ENCODE measurements around the gene TMEM63A.

TMEM63A gene

DNA sequence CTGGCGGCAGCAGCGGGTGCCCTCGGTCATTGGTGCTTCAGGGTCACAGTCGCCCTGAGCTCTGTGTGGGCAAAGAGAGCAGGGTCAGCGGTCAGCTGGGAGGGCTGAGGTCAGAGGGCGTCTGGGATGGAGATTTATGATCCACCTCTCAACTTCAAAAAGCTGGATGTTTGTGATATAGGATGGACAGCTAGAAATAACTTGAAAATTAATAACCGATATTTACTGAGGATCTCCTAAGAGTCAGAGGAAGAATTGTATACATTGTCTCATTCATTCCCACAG, 4.8 kb upstream of the TMEM63A start:
- FAIRE-seq (no peak), DNase-seq (ENCODE audit: extremely low spot score, insufficient read length, low read depth) (no peak)

DNA sequence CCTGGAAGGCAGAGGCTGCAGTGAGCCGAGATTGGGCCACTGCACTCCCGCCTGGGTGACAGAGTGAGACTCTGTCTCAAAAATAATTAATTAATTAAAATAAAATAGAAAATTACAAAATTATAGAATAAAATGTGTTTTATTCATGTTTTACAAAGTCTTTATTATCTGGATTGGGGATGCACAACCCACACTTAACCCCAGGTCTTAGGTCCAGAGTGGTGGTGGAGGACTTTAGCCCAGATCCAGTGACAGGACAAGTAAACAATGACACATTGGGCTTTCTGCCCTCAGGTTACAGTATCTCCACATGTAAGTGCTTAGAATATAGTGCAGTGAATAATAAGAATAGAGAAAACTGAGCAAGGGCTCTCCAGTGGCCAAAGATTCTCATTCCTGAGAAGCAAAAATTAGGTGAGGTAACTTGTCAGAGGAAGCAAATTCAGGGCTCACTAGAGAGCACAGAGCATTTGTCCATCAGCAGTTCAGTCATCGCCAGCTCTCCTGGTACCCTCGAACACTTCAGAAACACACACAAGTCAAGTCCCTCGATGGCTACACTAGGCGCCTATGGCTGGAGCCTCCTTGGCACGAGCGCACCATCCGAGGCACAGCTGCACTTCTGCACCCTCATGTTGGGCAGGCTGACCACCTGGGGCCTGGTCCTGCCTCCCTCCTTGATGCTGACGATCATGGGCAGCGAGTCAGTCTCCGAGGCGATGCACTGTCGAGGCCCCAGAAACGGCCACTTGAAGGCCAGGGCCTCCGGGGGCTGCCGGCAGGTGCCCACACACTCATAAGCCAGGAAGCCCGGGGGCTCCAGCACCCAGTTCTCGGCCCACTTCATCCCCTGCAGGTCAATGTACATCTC, 4.2 kb upstream of the TMEM63A start:
- FAIRE-seq: no peak
- DNase-seq (ENCODE audit: extremely low spot score, insufficient read length, low read depth): no peak

DNA sequence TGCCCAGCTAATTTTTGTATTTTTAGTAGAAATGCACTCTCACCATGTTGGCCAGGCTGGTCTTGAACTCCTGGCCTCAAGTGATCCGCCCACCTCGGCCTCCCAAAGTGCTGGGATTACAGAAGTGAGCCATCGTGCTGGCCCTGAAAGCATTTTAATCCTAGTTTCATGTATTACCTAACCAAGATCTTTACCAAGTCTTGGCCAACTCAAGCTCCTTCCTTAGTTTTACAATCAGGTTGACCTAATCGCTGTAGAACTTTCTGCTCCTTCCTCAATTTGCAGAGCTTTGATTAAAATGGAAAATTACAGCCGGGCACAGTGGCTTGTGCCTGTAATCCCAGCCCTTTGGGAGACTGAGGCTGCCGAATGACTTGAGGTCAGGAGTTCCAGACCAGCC, 3.2 kb upstream of the TMEM63A start:
- FAIRE-seq: no peak
- no peak for DNase-seq (ENCODE audit: extremely low spot score, insufficient read length, low read depth)

DNA sequence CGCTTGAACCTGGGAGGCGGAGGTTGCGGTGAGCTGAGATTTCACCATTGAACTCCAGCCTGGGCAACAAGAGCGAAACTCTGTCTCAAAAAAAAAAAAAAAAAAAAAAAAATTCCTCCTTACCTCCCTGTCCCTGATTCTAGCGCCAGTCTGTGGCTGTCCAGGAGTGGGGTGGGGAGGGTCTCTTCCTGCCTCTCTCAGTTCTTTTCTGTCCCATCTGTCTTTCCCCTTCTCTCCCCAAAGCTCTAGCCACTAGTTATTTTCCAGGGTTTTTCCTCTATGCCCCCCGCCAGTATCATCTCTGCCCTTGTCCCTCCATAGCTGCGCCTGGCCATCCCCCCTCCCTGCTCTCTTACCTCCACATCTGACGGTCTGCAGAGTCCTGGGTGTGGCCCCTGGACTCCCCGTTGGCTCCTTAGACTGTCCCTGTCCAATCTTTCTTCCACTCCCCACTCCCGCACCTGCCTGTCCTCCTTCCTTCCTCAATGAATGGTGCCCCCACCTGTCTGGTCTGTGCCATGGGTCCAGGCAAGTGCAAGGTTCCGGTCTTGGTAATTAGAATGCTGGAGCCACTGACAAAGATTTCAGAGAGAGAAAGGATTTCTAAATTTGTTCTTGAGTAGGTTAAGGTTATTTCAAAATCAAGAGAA, 1.6 kb upstream of the TMEM63A start:
- DNase-seq (ENCODE audit: extremely low spot score, insufficient read length, low read depth) (no peak), FAIRE-seq (no peak)

DNA sequence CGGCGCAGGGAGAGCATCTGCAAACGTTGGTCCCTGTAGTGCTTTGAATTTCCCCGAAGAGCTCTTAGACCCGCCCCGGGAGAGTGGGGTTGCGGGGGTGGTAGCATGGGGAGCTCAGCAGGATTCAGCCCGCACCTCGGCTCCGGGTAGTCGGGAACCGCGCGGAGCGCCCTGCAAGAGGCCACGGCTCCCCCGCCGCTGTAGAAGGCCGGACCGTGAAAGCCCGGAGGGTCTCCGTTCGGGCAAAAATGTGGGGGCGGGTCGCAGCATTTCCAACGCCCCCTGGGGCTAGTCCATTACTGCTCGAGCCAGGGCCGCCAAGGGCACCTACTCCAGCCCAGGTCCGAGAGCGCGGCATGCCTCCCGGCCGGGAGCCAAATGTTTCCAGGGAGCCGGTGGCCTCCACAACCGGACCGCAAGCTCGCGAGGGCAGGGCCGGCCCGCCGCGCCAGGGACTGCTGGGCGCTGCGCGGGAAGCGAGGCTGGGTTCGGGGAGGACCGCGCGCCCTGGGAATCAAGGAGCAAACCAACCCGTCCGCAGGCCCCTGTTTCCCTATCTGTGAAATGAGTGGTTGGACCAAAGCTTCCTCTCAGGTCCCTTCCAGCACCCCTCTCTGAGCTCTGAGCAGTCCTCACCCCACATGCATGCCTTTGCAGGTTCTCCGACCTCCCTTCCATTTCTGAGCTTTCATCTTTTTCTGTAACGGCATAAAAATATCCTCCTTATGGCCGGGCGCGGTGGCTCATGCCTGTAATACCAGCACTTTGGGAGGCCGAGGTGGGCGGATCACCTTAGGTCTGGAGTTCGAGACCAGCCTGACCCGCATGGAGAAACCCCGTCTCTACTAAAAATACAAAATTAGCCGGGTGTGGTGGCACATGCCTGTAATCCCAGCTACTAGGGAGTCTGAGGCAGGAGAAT, 775 bp upstream of the TMEM63A start:
- FAIRE-seq: no peak

DNA sequence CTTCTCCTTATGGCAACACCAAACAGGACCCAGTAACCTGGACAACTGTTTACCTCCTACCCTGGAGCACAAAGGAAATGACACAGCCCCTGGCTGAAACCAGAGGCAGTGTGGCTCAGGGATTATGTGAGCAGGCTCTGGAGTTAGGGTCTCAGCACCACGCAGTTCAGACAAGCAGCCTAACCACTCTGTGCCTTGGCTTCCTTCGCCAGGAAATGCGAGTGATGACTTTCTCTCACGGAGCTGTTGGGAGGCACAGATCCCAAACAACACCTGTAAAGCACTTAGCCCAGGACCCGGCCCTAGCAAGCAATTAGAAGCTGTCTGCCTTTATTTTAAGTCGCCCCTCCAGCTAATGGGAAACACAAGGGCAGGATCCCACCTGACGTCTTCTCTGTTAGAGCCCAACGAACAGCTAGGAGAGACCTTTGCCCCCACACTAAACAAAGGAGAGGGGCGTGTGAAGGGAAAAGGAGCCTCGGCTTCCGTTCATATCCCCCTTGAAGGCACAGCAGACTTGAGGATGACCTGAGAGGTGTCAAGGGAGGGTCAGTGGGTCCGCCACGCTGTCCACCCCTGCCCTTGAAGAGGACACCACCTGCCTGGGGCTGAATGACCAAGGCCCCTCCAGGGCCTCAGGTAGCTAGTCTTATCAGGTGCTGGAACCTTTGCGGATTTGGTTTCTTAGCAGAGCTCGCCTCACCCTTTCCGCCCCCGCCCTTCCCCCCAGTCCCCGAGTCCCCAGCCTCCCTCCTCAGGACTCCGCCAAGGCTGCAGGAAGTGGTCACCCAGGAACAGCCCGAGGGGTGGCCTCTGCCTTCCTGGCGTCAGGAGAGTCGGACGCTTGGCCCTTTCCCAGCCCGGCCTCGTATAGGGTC, 860 bp downstream of the TMEM63A start:
- DNase-seq (ENCODE audit: extremely low spot score, insufficient read length, low read depth): peak; percentile 48

More for the DNA sequence above, 775 bp upstream of the TMEM63A start:
- DNase-seq (ENCODE audit: extremely low spot score, insufficient read length, low read depth): no peak

DNA sequence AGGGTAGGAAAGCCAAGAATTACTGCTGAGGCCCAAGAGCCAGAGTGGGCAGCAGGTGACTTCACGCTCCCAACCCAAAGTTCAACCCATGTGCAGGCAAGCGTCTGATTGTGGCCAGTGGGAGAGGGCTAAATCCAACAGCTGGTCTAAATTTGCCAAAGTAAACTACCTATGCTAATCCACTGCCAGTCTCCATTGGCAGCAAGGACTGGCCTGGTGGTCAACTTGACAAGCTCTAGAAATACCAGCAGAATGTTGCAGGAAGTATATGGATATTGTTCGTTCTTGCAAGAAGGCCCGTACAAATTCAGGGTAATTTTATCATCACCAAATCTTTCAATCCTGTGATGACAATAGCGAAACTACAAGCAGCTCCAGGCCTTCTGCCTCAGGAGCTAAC, 1.5 kb downstream of the TMEM63A start:
- FAIRE-seq: no peak

More for the DNA sequence above, 860 bp downstream of the TMEM63A start:
- no peak for FAIRE-seq

DNA sequence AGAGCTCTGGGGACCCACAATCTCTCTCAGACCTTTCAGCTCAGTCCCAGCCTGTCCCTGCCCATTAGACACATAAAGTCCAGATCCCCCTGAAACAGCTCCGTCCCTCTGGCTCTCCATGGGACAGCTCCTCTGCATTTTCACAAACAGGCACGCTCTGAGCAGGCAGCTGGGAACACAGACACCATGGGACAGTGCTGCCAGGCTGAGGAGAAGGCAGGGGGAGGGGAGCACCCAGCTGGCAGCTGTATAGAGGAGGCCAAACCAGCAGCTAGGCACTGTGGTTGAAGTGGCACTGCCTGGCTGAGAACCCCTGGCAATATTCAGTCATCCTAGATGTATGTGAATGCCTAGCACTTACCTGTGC, 2.0 kb downstream of the TMEM63A start:
- no peak for FAIRE-seq
- no peak for DNase-seq (ENCODE audit: extremely low spot score, insufficient read length, low read depth)

More for the DNA sequence above, 1.5 kb downstream of the TMEM63A start:
- DNase-seq (ENCODE audit: extremely low spot score, insufficient read length, low read depth): no peak

DNA sequence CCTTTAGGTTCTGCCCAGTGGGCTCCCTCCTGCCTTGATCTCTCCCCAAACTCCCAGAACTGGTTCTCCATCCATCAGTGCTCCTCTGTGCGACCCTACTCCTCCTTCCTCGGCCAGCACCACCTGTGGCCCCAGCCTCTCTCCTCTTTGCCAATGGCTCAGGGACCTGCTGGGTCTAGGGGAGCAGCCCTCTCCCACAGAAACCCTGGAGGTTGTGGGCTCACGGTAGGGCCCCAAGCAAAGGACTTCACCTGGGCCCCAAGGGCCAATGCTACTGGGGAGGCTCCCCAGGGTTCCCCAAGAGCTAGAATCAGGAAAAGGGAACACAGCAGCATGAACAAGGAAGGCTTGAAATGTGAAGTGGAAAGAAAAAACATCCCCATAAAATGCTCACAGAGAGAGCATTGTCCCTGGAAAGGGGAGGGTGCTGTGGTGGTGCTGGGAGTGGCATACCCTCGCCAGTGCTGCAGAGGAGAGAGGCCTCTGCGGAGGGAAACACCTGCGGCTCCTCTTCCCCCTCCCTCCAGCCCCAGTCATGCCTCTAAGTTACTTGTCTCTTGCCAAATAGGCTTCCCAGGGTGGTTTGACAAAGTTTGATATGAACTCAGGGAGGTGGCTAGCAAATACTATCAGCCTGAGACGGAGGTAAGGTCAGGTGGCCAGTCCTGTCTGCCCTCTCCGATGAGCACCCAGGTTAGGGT, 2.5 kb downstream of the TMEM63A start:
- DNase-seq (ENCODE audit: extremely low spot score, insufficient read length, low read depth) (no peak), FAIRE-seq (no peak)

DNA sequence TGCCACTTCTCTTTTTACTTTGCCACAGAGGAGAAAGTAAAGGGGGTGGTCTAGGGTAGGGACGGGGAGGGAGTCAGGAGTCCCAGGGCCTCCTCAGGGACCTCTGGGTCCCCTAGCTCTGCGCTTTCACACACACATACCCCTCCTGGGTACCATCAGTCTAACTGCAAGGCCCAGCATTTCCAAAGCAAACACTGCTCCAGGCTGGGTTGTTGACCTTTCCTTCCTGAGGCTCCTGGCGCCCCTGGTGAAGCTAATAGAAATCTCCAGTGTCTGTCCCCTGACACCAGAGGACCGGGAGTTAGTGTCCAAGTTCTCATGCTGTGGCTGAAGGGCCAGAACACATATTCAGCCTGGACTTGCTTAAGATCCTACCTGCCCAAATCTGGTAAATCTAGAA, 3.9 kb downstream of the TMEM63A start:
- FAIRE-seq (no peak), DNase-seq (ENCODE audit: extremely low spot score, insufficient read length, low read depth) (no peak)

DNA sequence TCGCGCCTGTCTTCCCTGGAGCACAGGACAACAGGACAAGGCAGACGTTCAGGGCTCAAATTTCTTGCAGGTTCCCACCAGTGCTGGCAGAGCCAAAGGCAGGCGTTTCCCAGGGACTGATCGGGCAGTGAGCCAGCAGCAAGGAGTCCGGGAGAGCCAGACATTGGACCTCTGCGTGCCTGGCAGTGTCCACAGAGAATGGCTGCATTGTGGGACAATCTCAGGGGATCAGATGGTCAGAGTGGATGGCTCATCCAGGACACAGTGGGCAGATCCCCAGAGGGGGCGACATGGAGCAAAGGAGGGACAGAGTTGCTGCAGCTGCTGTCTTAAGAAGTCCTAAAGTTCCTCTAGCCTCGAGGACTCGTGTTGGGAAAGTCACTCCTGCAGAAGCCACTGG, 4.6 kb downstream of the TMEM63A start:
- FAIRE-seq (no peak), DNase-seq (ENCODE audit: extremely low spot score, insufficient read length, low read depth) (no peak)

DNA sequence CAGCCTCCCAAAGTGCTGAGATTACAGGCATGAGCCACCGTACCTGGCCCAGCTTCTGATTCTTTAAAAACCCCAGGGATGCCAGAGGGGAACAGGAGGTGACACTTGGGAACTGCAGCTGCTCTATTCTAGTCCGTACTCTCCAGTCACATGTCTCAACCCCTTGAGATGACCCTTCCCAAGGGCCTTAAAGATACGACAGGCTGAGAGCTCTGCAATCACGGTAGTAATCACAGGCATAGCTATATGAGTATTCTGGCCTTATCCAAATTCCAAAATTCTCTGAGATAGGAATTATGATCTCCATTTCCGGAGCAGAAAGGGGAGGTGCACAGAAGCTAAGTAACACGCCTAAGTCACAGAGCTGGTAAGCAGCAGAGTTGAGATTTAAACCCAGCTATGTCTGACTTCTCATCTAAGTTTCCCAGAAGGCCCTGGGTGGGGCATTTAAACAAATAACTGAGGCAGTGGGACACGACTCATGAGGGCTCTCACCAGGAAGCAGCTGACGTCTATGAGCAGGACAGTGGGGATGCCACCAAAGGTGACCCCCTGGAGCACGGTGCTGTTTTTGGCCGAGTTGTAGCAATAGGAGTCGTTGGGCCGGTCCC, 5.2 kb downstream of the TMEM63A start:
- FAIRE-seq (no peak), DNase-seq (ENCODE audit: extremely low spot score, insufficient read length, low read depth) (no peak)

DNA sequence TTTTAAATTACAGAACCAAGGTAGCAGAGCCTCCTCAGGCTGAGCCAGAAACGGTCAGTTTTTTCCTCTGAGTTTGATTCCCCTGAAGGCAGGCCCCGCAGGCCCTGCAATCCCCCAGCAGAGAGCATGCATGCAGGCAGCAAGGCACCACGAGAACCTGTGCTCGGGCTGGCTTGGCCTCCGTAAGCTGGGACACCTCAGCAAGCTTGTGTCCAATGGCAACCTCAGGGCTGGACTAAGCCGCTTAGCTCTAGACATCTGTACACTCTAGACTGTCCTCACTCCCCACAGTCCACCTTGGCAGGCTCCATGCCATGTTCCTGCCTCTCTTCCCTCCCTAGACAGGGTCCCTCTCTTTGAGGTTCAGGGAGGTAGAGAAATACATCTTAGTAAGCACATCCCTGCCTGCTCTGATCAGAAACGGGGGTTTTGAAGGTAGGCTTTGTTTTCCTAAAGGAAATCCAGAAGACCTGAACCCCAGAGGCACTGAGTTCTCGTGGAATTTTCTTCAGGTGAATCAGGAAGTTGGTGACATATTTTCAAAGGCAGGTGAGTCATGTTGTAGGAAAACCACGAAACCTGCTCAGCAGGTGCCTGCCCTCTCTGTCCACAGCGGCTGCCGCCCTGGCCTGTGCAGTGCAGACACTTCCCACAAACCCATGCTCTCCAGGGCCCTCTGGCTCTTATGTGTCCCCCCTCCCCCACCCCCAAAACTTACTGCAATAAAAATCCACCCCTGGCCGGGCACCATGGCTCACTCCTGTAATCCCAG, 7.0 kb downstream of the TMEM63A start:
- no peak for DNase-seq (ENCODE audit: extremely low spot score, insufficient read length, low read depth)
- FAIRE-seq: no peak

DNA sequence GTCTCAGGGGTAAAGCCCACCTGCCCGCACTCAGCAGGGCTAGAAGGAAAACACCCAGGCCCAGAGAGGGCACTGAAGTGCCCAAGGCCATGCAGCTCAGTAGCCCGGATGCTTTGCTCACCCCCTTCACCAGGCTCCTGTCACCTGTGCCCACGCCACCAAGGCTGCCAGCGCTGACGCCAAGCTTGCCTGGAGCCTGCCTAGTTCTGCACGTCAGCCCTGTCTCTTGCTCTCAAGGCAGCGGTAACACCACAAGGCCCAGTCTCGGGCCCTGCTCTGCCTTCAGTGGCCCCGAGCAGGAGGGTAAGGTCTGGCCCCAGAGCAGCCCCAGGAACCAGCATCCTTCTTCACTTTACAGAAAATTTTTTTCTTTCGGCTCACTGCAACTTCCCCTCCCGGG, 7.7 kb downstream of the TMEM63A start:
- FAIRE-seq: no peak

DNA sequence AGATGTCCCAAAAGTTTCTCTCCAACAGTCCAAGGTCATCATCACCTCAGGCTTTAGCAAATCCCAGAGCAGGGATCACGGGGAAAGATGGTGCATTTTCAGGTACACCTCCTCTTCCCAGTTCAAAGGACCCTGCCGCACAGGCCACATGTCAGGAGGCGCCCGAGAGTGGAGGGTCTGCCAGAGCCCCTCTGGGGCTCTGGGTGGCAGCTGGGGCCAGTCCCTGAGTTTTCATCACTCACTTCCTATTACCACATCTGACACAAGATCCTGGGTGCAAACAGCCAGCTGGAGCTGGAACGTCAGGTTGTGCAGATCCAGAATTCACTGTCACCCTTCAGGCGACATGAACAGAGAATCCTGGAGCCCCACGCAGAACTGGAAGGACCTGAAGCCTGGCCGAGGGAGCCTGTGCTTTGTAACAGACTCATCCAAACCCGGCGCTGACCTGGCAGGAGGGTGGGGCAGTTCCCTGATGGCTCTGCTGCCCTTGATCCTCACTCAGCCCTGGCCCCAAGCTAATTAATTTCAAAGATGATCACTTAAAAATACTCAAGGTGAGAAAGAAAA, 8.8 kb downstream of the TMEM63A start:
- FAIRE-seq (no peak), DNase-seq (ENCODE audit: extremely low spot score, insufficient read length, low read depth) (no peak)

More for the DNA sequence above, 7.7 kb downstream of the TMEM63A start:
- no peak for DNase-seq (ENCODE audit: extremely low spot score, insufficient read length, low read depth)

DNA sequence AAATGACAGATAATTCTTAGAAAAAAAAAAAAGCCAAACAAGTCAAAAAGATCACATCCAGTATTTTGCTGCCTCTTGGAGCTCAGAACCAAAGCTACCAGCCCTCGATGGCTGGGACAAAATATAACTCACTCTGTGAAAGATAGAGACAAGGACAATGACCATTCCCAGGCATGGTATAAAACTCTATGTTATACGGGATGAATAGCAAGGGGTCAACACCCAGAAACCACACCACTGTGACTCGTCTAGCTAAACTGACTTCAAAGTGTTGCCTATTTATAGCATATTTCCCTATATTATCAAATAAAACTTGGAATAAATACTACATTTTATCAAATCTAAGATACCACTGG, 10.1 kb downstream of the TMEM63A start:
- FAIRE-seq (no peak), DNase-seq (ENCODE audit: extremely low spot score, insufficient read length, low read depth) (no peak)

DNA sequence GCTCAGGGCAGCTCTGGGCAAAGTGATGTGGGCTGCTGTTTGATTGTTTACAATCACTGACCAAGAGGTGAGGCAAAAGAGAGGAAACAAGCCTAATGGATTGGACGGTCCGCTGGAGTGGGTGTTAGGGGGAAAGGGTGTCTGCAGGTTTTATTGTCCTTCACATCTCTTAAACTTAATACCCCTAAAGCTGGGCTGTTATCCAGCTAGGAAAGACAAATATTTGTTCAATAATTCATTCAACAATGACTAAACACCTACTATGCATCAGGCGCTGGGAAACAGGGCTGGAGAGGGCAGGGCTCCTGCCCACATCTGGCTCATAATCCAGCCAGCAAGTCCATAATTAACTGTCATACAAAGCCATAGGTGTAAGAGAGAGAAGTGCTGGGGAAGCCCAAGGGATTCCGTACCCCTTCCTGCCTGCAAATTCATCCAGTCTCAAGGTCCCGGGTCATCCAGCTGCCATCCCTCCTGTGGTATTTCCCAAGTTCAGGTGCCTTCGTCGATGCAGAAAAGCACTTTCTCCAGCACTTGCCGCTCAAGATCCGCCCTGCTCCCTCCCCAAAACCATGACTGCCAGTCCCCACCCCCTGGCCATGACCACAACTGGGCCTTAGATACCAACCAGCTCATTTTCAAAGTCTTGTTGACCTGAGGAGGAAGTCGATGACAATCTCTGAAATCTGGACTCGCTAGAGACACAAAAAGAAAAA, 10.7 kb downstream of the TMEM63A start:
- no peak for DNase-seq (ENCODE audit: extremely low spot score, insufficient read length, low read depth)
- no peak for FAIRE-seq
